ENCODE measurements around the gene FBH1. TPM values are rescaled to one million over a fixed set of nuclear protein-coding genes. Genes with fewer than 3 reads are reported as not detected.
"Not testable (repeated sequence)": the region's sequence is repeated elsewhere in the genome, so short reads cannot be mapped to it uniquely, and the experiment has no call there.

The FBH1 gene
- total RNA-seq, 1 donor from 2014 or later, result 80.4 TPM

DNA sequence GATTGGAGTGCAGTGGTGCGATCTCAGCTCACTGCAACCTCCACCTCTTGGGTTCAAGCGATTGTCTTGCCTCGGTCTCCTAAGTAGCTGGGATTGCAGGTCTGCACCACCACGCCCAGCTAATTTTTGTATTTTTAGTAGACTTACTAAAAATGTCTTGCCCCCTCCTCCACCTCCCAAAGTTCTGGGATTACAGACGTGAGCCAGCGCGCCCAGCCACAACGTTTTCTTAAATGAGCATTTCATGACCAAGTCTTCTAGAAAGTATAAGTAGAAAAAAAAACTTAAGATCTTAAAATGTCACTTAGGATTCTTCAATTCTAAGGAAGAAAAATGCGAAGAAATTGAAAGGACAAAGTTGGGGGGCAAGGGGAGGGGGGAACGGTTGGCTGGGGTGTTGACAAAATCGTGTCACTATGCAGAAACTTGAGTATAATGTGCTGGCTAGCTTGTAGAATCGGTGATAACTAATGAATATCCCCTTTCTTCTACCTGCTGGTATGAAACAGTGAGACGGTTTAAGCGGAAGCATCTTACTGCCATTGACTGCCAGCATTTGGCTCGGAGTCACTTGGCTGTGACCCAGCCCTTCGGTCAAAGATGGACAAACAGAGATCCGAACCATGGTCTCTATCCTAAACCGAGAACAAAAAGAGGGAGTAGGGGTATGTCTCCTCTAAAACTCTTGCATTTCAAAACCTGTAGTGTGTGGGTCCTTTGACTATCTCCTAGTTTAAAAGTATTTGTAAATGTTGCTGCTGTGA lies 12.7 kb downstream of the FBH1 start:
- no peak for DNase-seq (ENCODE audit: low spot score)

DNA sequence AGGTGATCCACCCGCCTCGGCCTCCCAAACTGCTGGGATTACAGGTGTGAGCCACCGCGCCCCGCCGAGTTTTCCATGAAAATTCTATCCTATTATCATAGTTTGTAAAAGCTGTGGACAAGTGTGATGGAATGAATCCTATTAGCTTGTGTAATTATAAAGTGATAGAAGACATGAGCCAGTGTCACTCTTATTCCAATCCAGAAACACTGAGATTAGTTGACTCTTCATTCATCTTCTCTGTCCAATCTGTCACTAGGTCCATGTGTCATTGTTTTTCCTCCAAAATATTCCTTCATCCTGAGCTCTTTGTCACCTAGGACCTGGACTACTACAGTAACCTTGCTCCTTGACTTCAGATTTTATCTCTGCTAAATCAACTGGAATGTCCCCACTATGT lies 13.5 kb downstream of the FBH1 start:
- DNase-seq (ENCODE audit: low spot score), result no peak

GRCh38 chr10:5904227-5904626 lies 14.2 kb downstream of the FBH1 start:
- no peak for DNase-seq (ENCODE audit: low spot score)

- DNase-seq (ENCODE audit: low spot score), result no peak
Measured at GRCh38 chr10:5905854-5906507, 15.9 kb downstream of the FBH1 start.

DNA sequence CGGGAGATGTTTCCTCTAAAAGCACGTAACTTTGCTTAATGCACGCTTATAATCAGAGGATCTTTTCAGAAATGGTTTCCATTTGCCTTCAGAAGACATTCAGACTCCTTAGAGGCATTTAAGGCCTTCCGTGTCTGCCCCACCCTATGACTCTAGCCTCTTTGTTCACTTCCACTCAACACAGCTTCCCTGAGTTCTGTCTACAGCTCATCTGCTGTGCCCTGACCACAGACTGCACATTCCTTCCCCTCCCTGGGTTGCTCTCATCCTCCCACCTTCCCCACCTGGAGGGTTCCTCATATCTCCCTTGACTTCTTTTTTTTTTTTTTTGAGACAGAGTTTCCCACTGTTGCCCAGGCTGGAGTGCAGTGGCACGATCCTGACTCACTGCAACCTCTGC lies 16.6 kb downstream of the FBH1 start:
- DNase-seq (ENCODE audit: low spot score), result no peak

- not testable (repeated sequence) for DNase-seq (ENCODE audit: low spot score)
Measured at GRCh38 chr10:5908676-5909075, 18.6 kb downstream of the FBH1 start.

DNA sequence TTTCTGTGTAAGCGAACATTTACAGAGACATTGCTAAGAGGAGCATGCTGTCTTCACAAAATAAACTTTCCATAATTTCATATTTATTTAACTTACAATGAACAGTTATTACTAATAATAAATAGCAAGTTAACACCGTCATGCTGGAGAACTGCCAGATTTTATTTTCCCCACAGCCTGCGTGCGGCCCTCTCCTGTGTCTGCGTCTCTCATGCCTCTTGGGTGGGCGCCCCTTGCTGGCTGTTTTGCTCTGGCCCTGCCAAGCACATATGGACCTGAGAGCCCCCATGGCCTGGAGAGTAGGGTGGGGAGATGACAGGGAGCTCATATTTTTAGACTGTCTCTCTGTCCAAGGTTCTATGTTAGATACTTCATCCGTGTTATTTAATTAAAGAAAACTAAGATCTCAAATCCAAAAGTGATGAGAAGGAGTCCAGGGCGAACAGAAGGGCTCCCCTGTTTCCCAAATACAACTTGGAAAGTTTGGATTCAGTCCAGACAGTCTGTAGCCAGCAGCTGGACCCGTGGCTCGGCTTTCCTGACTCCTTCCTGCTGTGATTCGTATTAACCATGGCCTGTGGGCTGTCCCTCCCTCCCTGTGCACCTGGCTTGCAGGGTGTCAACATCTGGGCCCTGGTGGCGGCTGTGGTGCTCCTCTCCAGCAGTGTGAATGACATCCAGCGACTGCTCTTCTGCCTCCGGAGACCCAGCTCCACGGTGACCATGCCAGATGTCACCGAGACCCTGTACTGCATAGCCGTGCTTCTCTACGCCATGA lies 20.5 kb downstream of the FBH1 start:
- no peak for DNase-seq (ENCODE audit: low spot score)

DNA sequence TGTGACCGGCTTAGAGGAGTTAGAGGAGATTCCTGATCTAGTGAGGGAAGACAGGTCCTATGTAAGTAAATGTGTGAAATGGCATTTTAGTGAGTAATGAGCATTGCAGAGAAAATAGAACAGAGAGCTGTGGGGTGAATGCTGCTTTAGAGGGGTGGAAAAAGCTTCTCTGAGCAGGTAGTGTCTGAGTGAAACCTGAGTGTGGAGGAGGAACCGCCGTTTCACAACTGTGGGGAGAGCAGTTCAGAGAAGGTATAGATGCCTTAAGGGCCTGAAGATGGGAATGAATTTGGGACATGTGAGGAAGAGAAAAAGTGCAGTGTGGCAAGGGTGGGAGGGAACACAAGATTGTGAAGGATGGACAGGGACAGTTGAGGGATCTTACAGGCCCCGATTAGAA lies 21.6 kb downstream of the FBH1 start:
- no peak for DNase-seq (ENCODE audit: low spot score)

DNA sequence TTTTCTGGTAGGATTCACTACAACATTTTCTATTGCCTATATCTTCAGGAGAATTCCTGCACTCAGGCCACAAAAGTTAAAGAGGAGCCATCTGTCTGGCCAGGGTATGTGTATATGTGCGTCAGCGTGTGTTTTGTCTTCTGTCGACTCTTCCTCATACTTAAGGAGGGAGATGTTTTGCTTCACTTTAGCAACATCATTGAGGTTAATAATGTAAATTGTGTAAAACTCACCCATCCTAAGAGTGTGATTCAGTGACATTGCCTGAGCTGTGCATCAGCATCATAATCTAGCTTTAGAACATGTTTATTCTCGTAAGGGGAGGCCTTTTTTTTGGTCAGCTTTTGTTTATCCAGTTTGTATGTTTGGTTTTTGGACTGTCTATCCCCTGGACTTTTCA lies 23.7 kb downstream of the FBH1 start:
- no peak for DNase-seq (ENCODE audit: low spot score)

GRCh38 chr10:5915451-5915850 lies 25.4 kb downstream of the FBH1 start:
- no peak for DNase-seq (ENCODE audit: low spot score)

GRCh38 chr10:5917305-5917704 lies 27.3 kb downstream of the FBH1 start:
- no peak for DNase-seq (ENCODE audit: low spot score)

GRCh38 chr10:5918763-5919162 lies 28.7 kb downstream of the FBH1 start:
- DNase-seq (ENCODE audit: low spot score), result no peak

- no peak for DNase-seq (ENCODE audit: low spot score)
Measured at GRCh38 chr10:5919568-5919967, 29.5 kb downstream of the FBH1 start.

DNA sequence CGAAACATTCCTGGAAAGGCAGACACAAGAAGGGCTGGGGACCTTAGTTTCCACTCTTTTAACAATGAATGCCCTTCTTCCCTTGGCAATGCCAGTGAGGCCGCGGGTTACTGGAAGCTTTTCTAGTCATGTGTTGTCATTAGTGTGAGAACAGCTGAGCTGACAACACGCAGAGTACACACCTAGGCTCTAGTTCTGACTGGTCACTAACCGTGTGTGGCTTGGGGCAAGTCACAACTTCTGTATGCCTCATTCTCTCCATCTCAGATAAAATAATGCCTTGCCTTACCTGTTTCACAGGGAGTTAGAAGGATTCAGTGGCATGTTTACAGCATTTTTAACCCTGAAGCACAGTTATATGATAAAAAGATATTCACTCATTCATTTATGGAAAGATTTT lies 31.7 kb downstream of the FBH1 start:
- DNase-seq (ENCODE audit: low spot score), result no peak

- DNase-seq (ENCODE audit: low spot score), result no peak
Measured at GRCh38 chr10:5924889-5925288, 34.8 kb downstream of the FBH1 start.

GRCh38 chr10:5927306-5927705 lies 37.3 kb downstream of the FBH1 start:
- DNase-seq (ENCODE audit: low spot score), result no peak

GRCh38 chr10:5929442-5929841 lies 39.4 kb downstream of the FBH1 start:
- DNase-seq (ENCODE audit: low spot score), result no peak

DNA sequence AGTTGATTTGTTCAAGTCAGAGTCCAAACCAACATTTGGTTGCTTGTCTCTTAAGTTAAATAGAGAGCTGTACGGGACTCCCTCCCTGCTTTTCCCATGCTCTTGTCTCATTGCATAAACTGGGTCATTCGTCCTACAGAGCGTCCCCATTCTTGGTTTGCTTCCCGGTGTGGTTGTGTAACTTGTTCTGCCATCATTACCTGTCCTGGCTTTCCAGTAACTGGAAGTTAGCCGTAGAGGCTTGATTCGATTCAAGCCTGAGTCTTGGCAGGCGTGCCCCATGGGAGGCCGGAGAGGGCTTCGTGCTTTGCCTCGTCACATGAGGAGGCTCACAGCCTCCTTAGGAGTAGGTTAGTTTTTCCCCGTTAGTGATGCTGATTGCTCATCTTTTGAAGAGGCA lies 40.2 kb downstream of the FBH1 start:
- DNase-seq (ENCODE audit: low spot score), result no peak

DNA sequence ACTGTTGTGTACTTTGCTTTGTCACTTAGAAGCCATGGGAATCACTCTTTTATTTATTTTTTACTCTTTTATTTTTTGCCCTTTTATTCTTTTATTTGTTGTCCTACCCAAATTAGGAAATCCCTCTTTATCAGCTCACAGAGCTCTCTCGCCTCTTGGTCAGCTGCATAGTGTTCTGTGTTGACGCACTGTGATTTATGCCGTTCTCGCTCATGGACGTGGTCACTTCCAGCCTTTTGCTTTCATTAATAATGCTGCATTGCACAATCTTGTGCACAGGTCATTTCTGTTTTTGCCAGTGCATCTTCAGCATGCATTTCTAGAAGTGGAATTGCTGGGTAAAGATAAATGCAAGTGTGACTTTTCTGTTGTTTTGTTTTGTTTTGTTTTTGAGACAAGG lies 42.3 kb downstream of the FBH1 start:
- DNase-seq (ENCODE audit: low spot score), result no peak

- no peak for DNase-seq (ENCODE audit: low spot score)
Measured at GRCh38 chr10:5933909-5934546, 44.0 kb downstream of the FBH1 start.

DNA sequence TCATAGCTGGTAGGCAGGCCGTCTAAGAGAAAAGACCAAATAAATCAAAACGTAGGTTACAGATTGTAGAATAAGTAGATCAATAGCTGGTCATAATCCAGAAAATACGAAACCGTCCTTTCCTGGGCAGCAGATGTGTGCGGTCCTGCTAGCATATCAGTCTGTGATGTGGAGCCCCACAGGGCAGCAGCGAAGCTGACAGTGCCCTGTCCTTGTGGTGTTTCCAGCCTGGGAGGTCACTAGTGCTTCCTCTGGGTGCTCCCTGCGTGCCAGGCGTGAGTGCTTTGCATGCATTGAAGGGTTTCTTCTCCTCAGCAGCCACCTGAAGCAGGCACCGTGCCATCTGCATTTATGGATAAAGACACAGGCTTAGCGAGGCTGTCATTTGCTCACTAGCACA lies 45.6 kb downstream of the FBH1 start:
- no peak for DNase-seq (ENCODE audit: low spot score)

GRCh38 chr10:5937016-5937415 lies 47.0 kb downstream of the FBH1 start:
- DNase-seq (ENCODE audit: low spot score), result no peak
